ENCODE results near the gene RNF113B. TPM values are rescaled to one million over a fixed set of nuclear protein-coding genes. Genes with fewer than 3 reads are reported as not detected.

RNF113B gene
- total and polyA plus RNA-seq, 10 donors: not detected

- Histone ChIP-seq H3K36me3 (no peaks in the 10 kb centered on the region), H3K9me3 (no peaks in the 10 kb centered on the region), H3K27ac (peak within 1 kb of the TSS in 7 of 8 donors; percentile 41 to 81 (median 73)), H3K4me3 (peak within 1 kb of the TSS; percentile 45 to 78 (median 54)), H3K27me3 (replicated peaks in 1 of 7) (peaks cover 0 to 67% (median 16%) of the 10 kb centered on the region in 7 donors), H3K4me1 (peaks cover 14 to 35% (median 26%) of the 10 kb centered on the region in 6 donors)
- TF ChIP-seq POLR2A (IDR thresholded peaks at IDR 0.05): no peak
- peak in 6 of 11 experiments; percentile 31 to 56 (median 44) for TF ChIP-seq CTCF (IDR thresholded peaks at IDR 0.05 in 8 of 11, conservative IDR thresholded peaks at IDR 0.05 in 3 of 11)
- peak; percentile 16 to 65 (median 57) for TF ChIP-seq POLR2AphosphoS5 (IDR thresholded peaks at IDR 0.05)
- peak; percentile 86 for DNase-seq
- intact Hi-C loops (cut with DNase I; ENCODE audit: low total_unique reads): no loop called here
- 1% methylated on average over 13 to 98 of the region's 98 CpGs for WGBS, 5 donors
Measured at GRCh38 chr13:98142380-98143156, 34.5 kb downstream of the RNF113B start, which contains the start of gene FARP1. TSS of gene FARP1 (plus strand) at chr13:98143094. CDS start at chr13:98213243, 70,149 bp downstream.

GRCh38 chr13:98141509-98142379, 35.3 kb downstream of the RNF113B start:
- 27 to 35% (median 33%) methylated on average over 24 to 27 of the region's 27 CpGs for WGBS, 5 donors
- Histone ChIP-seq H3K4me1 (peaks cover 10 to 34% (median 26%) of the 10 kb centered on the region in 6 donors), H3K27ac (peak overlapping the region in 5 of 8 donors; percentile 51 to 81 (median 73)), H3K27me3 (replicated peaks in 1 of 7) (peaks cover 0 to 66% (median 16%) of the 10 kb centered on the region in 7 donors), H3K9me3 (no peaks in the 10 kb centered on the region), H3K4me3 (peak overlapping the region; percentile 44 to 78 (median 54)), H3K36me3 (no peaks in the 10 kb centered on the region)
- TF ChIP-seq POLR2AphosphoS5 (IDR thresholded peaks at IDR 0.05) (no peak), CTCF (IDR thresholded peaks at IDR 0.05 in 8 of 11, conservative IDR thresholded peaks at IDR 0.05 in 3 of 11) (no peak), POLR2A (IDR thresholded peaks at IDR 0.05) (no peak)
- intact Hi-C loops (cut with DNase I; ENCODE audit: low total_unique reads): no loop called here
- peak; percentile 76 for DNase-seq

GRCh38 chr13:98141091-98141490, 36.0 kb downstream of the RNF113B start:
- no peak for DNase-seq
- 89 to 95% (median 91%) methylated on average over 7 of the region's 7 CpGs for WGBS, 5 donors
- intact Hi-C loops (cut with DNase I; ENCODE audit: low total_unique reads): no loop called here
- Histone ChIP-seq H3K4me3 (no peak overlapping the region), H3K4me1 (peaks cover 10 to 34% (median 26%) of the 10 kb centered on the region in 6 donors), H3K36me3 (no peaks in the 10 kb centered on the region), H3K27ac (no peak overlapping the region), H3K9me3 (no peaks in the 10 kb centered on the region), H3K27me3 (replicated peaks in 1 of 7) (peaks cover 0 to 60% (median 16%) of the 10 kb centered on the region in 7 donors)
- TF ChIP-seq POLR2AphosphoS5 (IDR thresholded peaks at IDR 0.05) (no peak), POLR2A (IDR thresholded peaks at IDR 0.05) (no peak), CTCF (IDR thresholded peaks at IDR 0.05 in 8 of 11, conservative IDR thresholded peaks at IDR 0.05 in 3 of 11) (no peak)

All from spleen (tissue), 11 donors.